HepG2 (cell line): Measurements from ENCODE around the gene GAS2.

Source experiments
- BRCA1 ChIP-seq: sonication (generic); formaldehyde crosslinking; IDR thresholded peaks from 2 replicates; pipeline ENCODE4 v1.4.0; 2020; ENCODE audit warnings: missing genetic modification reagents
- CTCF ChIP-seq: sonication (generic); formaldehyde crosslinking; IDR thresholded peaks from 2 replicates; pipeline ENCODE4 v1.5.0; 2020; ENCODE audit warnings: mild to moderate bottlenecking, missing genetic modification reagents, moderate library complexity
- NFIC ChIP-seq: IDR thresholded peaks from 2 replicates; pipeline ENCODE4 v1.6.1; 2012; ENCODE audit warnings: mild to moderate bottlenecking, low read length, inconsistent platforms
- POLR2A ChIP-seq, 2 experiments: IDR thresholded peaks; 2 replicates each; pipeline ENCODE4 v1.6.1; 2011; ENCODE audit warnings: low read depth in 2 of 2, low read length in 2 of 2, mild to moderate bottlenecking in 1 of 2, moderate library complexity in 1 of 2; ENCODE audit not compliant: insufficient read depth in 1 of 2
- TBP ChIP-seq: sonication (generic); formaldehyde crosslinking; IDR thresholded peaks from 2 replicates; pipeline ENCODE4 v1.5.0; 2020; ENCODE audit warnings: missing genetic modification reagents
- TGIF2 ChIP-seq: IDR thresholded peaks from 2 replicates; pipeline ENCODE4 v1.6.1; 2016; ENCODE audit warnings: control low read depth, missing compliant biosample characterization
- ZBTB33 ChIP-seq: sonication (generic); formaldehyde crosslinking; IDR thresholded peaks from 2 replicates; pipeline ENCODE4 v1.4.0; 2020; ENCODE audit warnings: missing genetic modification reagents
- ZNF792 ChIP-seq: IDR thresholded peaks from 2 replicates; pipeline ENCODE4 v1.6.1; 2016
- TF ChIP-seq, protein P1 (sequence below): sonication (generic); formaldehyde crosslinking; IDR thresholded peaks from 2 replicates; pipeline ENCODE4 v1.4.0; 2020; ENCODE audit warnings: missing genetic modification reagents, borderline replicate concordance
- TF ChIP-seq, protein P2 (sequence below): conservative IDR thresholded peaks from 2 replicates; pipeline ENCODE4 v1.6.1; 2018; ENCODE audit warnings: missing genetic modification reagents

DNA sequence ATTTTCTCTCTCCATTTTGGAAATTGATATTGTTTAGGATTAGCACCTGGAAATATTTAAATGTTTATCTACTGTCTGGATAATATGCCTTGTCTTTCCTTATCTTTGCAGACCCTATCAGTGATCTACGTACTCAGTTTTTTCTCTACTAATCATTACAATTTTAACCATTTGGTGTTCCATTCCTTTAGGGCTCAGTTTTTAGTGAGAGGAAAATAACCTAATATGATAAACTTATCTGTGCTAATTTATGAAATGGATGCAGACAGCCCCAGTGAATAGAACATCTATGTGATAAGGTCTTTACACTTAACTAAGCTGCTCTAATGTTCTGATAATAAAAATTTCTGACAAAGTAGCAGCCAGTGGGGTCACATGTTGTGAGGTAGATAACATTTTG lies 94.7 kb downstream of the GAS2 start:
- TF ChIP-seq POLR2A (IDR thresholded peaks at IDR 0.05; ENCODE audit: insufficient read depth in 1 of 2, low read depth in 2 of 2, low read length in 2 of 2) = no peak
- TF ChIP-seq TBP (CRISPR knock-in tag) = no peak
- TF ChIP-seq ZNF792 (CRISPR knock-in tag) = no peak
- no peak for TF ChIP-seq CTCF (CRISPR knock-in tag)
- TF ChIP-seq, protein P1, sequence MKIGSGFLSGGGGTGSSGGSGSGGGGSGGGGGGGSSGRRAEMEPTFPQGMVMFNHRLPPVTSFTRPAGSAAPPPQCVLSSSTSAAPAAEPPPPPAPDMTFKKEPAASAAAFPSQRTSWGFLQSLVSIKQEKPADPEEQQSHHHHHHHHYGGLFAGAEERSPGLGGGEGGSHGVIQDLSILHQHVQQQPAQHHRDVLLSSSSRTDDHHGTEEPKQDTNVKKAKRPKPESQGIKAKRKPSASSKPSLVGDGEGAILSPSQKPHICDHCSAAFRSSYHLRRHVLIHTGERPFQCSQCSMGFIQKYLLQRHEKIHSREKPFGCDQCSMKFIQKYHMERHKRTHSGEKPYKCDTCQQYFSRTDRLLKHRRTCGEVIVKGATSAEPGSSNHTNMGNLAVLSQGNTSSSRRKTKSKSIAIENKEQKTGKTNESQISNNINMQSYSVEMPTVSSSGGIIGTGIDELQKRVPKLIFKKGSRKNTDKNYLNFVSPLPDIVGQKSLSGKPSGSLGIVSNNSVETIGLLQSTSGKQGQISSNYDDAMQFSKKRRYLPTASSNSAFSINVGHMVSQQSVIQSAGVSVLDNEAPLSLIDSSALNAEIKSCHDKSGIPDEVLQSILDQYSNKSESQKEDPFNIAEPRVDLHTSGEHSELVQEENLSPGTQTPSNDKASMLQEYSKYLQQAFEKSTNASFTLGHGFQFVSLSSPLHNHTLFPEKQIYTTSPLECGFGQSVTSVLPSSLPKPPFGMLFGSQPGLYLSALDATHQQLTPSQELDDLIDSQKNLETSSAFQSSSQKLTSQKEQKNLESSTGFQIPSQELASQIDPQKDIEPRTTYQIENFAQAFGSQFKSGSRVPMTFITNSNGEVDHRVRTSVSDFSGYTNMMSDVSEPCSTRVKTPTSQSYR (CRISPR knock-in tag) = no peak
- TF ChIP-seq, protein P2, sequence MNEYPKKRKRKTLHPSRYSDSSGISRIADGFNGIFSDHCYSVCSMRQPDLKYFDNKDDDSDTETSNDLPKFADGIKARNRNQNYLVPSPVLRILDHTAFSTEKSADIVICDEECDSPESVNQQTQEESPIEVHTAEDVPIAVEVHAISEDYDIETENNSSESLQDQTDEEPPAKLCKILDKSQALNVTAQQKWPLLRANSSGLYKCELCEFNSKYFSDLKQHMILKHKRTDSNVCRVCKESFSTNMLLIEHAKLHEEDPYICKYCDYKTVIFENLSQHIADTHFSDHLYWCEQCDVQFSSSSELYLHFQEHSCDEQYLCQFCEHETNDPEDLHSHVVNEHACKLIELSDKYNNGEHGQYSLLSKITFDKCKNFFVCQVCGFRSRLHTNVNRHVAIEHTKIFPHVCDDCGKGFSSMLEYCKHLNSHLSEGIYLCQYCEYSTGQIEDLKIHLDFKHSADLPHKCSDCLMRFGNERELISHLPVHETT (CRISPR knock-in tag) = no peak
- TF ChIP-seq BRCA1 = no peak
- no peak for TF ChIP-seq ZBTB33 (CRISPR knock-in tag)
- no peak for TF ChIP-seq TGIF2 (CRISPR knock-in tag)
- no peak for TF ChIP-seq NFIC
